HEK293 (cell line): ENCODE measurements around the gene DCAF7.

Experiments
- CTCF ChIA-PET: fragments of 350-600 bp; formaldehyde crosslinking; extraction: SDS; loops from one replicate; lab custom pipeline; 2021; ENCODE audit warnings: antibody characterized with exemption; lab: Yijun Ruan, JAX
- POLR2A ChIA-PET: fragments of 300-600 bp; formaldehyde crosslinking; extraction: SDS; loops from one replicate; lab custom pipeline; 2020; ENCODE audit warnings: antibody characterized with exemption, inconsistent platforms; lab: Yijun Ruan, JAX
- H3K27ac ChIP-seq: fragments of 200-500 bp; sonication (Bioruptor generic); 2 replicates; pipeline ENCODE4 v1.5.1; 2014; ENCODE audit warnings: low read depth, low read length, control low read depth, inconsistent platforms; ENCODE audit errors: extremely low read depth
- H3K36me3 ChIP-seq, 2 experiments: fragments of 200-500 bp in 1 of 2; sonication (Bioruptor generic) in 1 of 2; 1 replicate in 1 of 2; 2 replicates in 1 of 2; pipeline ENCODE4 v1.5.1; 2014 to 2017; ENCODE audit warnings: inconsistent platforms in 2 of 2, low read length in 2 of 2; ENCODE audit not compliant: control insufficient read depth in 2 of 2, insufficient read depth in 1 of 2
- H3K4me1 ChIP-seq: fragments of 200-500 bp; sonication (Bioruptor generic); 2 replicates; pipeline ENCODE4 v1.5.1; 2014; ENCODE audit warnings: mild to moderate bottlenecking, low read length, inconsistent platforms; ENCODE audit not compliant: control insufficient read depth, insufficient read depth
- H3K4me3 ChIP-seq: 2 replicates; pipeline ENCODE4 v1.5.1; 2011; ENCODE audit warnings: low read depth, mild to moderate bottlenecking, control low read depth, low read length, moderate library complexity
- H3K9me3 ChIP-seq: fragments of 200-500 bp; sonication (Bioruptor generic); 2 replicates; pipeline ENCODE4 v1.5.1; 2014; ENCODE audit warnings: low read depth, low read length, inconsistent platforms; ENCODE audit not compliant: control insufficient read depth, insufficient read depth
- GLIS1 ChIP-seq: fragments of 450-650 bp; formaldehyde crosslinking; IDR thresholded peaks from 2 replicates; pipeline ENCODE4 v1.5.1; 2016; ENCODE audit warnings: missing biosample characterization, missing genetic modification characterization
- IKZF3 ChIP-seq: fragments of 450-650 bp; IDR thresholded peaks from 2 replicates; pipeline ENCODE4 v1.5.0; 2018; ENCODE audit warnings: missing biosample characterization, mild to moderate bottlenecking, missing genetic modification characterization, moderate library complexity
- PRDM6 ChIP-seq: fragments of 450-650 bp; formaldehyde crosslinking; IDR thresholded peaks from 2 replicates; pipeline ENCODE4 v1.5.1; 2017; ENCODE audit warnings: missing biosample characterization, missing genetic modification characterization
- ZBTB17 ChIP-seq: fragments of 450-650 bp; formaldehyde crosslinking; IDR thresholded peaks from 2 replicates; pipeline ENCODE4 v1.5.1; 2016; ENCODE audit warnings: missing biosample characterization, missing genetic modification characterization
- ZBTB20 ChIP-seq: fragments of 450-650 bp; formaldehyde crosslinking; IDR thresholded peaks from 2 replicates; pipeline ENCODE4 v1.5.1; 2016; ENCODE audit warnings: missing biosample characterization, missing genetic modification characterization
- ZBTB8A ChIP-seq: fragments of 450-650 bp; formaldehyde crosslinking; IDR thresholded peaks from 2 replicates; pipeline ENCODE4 v1.5.1; 2016; ENCODE audit warnings: missing biosample characterization, missing genetic modification characterization
- ZEB2 ChIP-seq: fragments of 450-650 bp; formaldehyde crosslinking; IDR thresholded peaks from 2 replicates; pipeline ENCODE4 v1.5.1; 2016; ENCODE audit warnings: missing biosample characterization, missing genetic modification characterization
- ZFP69B ChIP-seq: fragments of 450-650 bp; formaldehyde crosslinking; IDR thresholded peaks from 2 replicates; pipeline ENCODE4 v1.5.1; 2016; ENCODE audit warnings: missing biosample characterization, missing genetic modification characterization
- ZIC2 ChIP-seq: fragments of 450-650 bp; formaldehyde crosslinking; IDR thresholded peaks from 2 replicates; pipeline ENCODE4 v1.5.1; 2016; ENCODE audit warnings: missing biosample characterization, missing genetic modification characterization
- ZNF174 ChIP-seq: fragments of 450-650 bp; formaldehyde crosslinking; IDR thresholded peaks from 2 replicates; pipeline ENCODE4 v1.5.0; 2017; ENCODE audit warnings: missing biosample characterization, mild to moderate bottlenecking, missing genetic modification characterization
- ZNF274 ChIP-seq, 2 experiments: fragments of 200-500 bp in 1 of 2; fragments of 450-650 bp in 1 of 2; sonication (Bioruptor generic) in 1 of 2; formaldehyde crosslinking in 1 of 2; IDR thresholded peaks; 2 replicates each; pipeline versions ENCODE4 v1.5.1 to v1.6.1; 2014 to 2016; ENCODE audit warnings: borderline replicate concordance in 1 of 2, inconsistent platforms in 1 of 2, low read length in 1 of 2, missing biosample characterization in 1 of 2, missing genetic modification characterization in 1 of 2
- ZNF350 ChIP-seq: fragments of 450-650 bp; formaldehyde crosslinking; IDR thresholded peaks from 2 replicates; pipeline ENCODE4 v1.5.0; 2017; ENCODE audit warnings: missing biosample characterization, mild to moderate bottlenecking, missing genetic modification characterization
- ZNF423 ChIP-seq: fragments of 450-650 bp; formaldehyde crosslinking; IDR thresholded peaks from 2 replicates; pipeline ENCODE4 v1.5.1; 2016; ENCODE audit warnings: missing biosample characterization, missing genetic modification characterization
- ZNF514 ChIP-seq: fragments of 450-650 bp; formaldehyde crosslinking; IDR thresholded peaks from 2 replicates; pipeline ENCODE4 v1.5.1; 2016; ENCODE audit warnings: missing biosample characterization, missing genetic modification characterization
- ZNF549 ChIP-seq: fragments of 450-650 bp; IDR thresholded peaks from 2 replicates; pipeline ENCODE4 v1.5.1; 2018; ENCODE audit warnings: missing biosample characterization, missing genetic modification characterization, mild to moderate bottlenecking, inconsistent platforms, moderate library complexity
- ZNF660 ChIP-seq: fragments of 450-650 bp; IDR thresholded peaks from 2 replicates; pipeline ENCODE4 v1.5.1; 2018; ENCODE audit warnings: missing biosample characterization, mild to moderate bottlenecking, missing genetic modification characterization
- ZNF76 ChIP-seq: fragments of 450-650 bp; formaldehyde crosslinking; IDR thresholded peaks from 2 replicates; pipeline ENCODE4; 2016; ENCODE audit warnings: low read depth, missing biosample characterization, missing genetic modification characterization, borderline replicate concordance
- ZNF785 ChIP-seq: fragments of 450-650 bp; formaldehyde crosslinking; IDR thresholded peaks from 2 replicates; pipeline ENCODE4 v1.5.1; 2016; ENCODE audit warnings: missing biosample characterization, missing genetic modification characterization
- ZNF792 ChIP-seq: fragments of 450-650 bp; formaldehyde crosslinking; IDR thresholded peaks from 2 replicates; pipeline ENCODE4 v1.5.1; 2016; ENCODE audit warnings: missing biosample characterization, missing genetic modification characterization
- ZSCAN16 ChIP-seq: fragments of 450-650 bp; formaldehyde crosslinking; IDR thresholded peaks from 2 replicates; pipeline ENCODE4 v1.5.1; 2016; ENCODE audit warnings: missing biosample characterization, missing genetic modification characterization
- TF ChIP-seq, protein P1 (sequence below): fragments of 450-650 bp; formaldehyde crosslinking; IDR thresholded peaks from 2 replicates; pipeline ENCODE4 v1.5.1; 2016; ENCODE audit warnings: missing biosample characterization, missing genetic modification characterization
- TF ChIP-seq, protein P2 (sequence below): fragments of 450-650 bp; formaldehyde crosslinking; IDR thresholded peaks from 2 replicates; pipeline ENCODE4 v1.5.1; 2017; ENCODE audit warnings: missing biosample characterization, missing genetic modification characterization
- TF ChIP-seq, protein P3 (sequence below): fragments of 450-650 bp; formaldehyde crosslinking; IDR thresholded peaks from 2 replicates; pipeline ENCODE4 v1.5.1; 2016; ENCODE audit warnings: missing biosample characterization, missing genetic modification characterization
- TF ChIP-seq, protein P4 (sequence below): fragments of 450-650 bp; formaldehyde crosslinking; IDR thresholded peaks from 2 replicates; pipeline ENCODE4 v1.5.1; 2016; ENCODE audit warnings: missing biosample characterization, missing genetic modification characterization
- TF ChIP-seq, protein P5 (sequence below): fragments of 450-650 bp; formaldehyde crosslinking; IDR thresholded peaks from 2 replicates; pipeline ENCODE4 v1.5.1; 2016; ENCODE audit warnings: missing biosample characterization, missing genetic modification characterization

Gene DCAF7

GRCh38 chr17:63622574-63623390 lies 72.5 kb downstream of the DCAF7 start (continued):
- TF ChIP-seq ZEB2 (tag by site-specific recombination) (peak; percentile 68; the same call in 1 of the 2 replicates), ZNF785 (tag by site-specific recombination) (no peak), ZBTB20 (tag by site-specific recombination) (peak; percentile 85; the same call in 1 of the 2 replicates), ZNF274 (IDR thresholded peaks at IDR 0.05; ENCODE audit: low read length) (no peak), ZNF274 (tag by site-specific recombination; IDR thresholded peaks at IDR 0.05; ENCODE audit: borderline replicate concordance) (no peak), ZIC2 (tag by site-specific recombination) (peak; percentile 69), ZNF76 (no peak), GLIS1 (tag by site-specific recombination) (peak; percentile 65), ZNF660 (tag by site-specific recombination) (peak; percentile 29; the same call in 1 of the 2 replicates), ZNF549 (tag by site-specific recombination) (no peak), ZNF350 (no peak), ZBTB17 (tag by site-specific recombination) (peak; percentile 88), ZFP69B (tag by site-specific recombination) (peak; percentile 57; the same call in 1 of the 2 replicates), ZNF514 (tag by site-specific recombination) (no peak), ZBTB8A (peak; percentile 93)
- TF ChIP-seq, protein P1, sequence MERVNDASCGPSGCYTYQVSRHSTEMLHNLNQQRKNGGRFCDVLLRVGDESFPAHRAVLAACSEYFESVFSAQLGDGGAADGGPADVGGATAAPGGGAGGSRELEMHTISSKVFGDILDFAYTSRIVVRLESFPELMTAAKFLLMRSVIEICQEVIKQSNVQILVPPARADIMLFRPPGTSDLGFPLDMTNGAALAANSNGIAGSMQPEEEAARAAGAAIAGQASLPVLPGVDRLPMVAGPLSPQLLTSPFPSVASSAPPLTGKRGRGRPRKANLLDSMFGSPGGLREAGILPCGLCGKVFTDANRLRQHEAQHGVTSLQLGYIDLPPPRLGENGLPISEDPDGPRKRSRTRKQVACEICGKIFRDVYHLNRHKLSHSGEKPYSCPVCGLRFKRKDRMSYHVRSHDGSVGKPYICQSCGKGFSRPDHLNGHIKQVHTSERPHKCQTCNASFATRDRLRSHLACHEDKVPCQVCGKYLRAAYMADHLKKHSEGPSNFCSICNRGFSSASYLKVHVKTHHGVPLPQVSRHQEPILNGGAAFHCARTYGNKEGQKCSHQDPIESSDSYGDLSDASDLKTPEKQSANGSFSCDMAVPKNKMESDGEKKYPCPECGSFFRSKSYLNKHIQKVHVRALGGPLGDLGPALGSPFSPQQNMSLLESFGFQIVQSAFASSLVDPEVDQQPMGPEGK (tag by site-specific recombination) = peak; percentile 88
- TF ChIP-seq, protein P2, sequence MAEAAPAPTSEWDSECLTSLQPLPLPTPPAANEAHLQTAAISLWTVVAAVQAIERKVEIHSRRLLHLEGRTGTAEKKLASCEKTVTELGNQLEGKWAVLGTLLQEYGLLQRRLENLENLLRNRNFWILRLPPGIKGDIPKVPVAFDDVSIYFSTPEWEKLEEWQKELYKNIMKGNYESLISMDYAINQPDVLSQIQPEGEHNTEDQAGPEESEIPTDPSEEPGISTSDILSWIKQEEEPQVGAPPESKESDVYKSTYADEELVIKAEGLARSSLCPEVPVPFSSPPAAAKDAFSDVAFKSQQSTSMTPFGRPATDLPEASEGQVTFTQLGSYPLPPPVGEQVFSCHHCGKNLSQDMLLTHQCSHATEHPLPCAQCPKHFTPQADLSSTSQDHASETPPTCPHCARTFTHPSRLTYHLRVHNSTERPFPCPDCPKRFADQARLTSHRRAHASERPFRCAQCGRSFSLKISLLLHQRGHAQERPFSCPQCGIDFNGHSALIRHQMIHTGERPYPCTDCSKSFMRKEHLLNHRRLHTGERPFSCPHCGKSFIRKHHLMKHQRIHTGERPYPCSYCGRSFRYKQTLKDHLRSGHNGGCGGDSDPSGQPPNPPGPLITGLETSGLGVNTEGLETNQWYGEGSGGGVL (tag by site-specific recombination) = no peak
- TF ChIP-seq, all 188 proteins: peak for 26

- ChIA-PET POLR2A (interaction anchor here (0.7 to 2.3 kb wide), 3 partner anchors 10 to 22 kb away, joined by 3 to 16 read pairs (median 3); no protein-coding TSS in a partner anchor), CTCF (interaction anchor here (1.6 to 4.2 kb wide), 2 partner anchors 12 to 146 kb away, joined by 5 to 32 read pairs; no protein-coding TSS in a partner anchor)
- Histone ChIP-seq H3K27ac (no peak overlapping the region), H3K36me3 (no peaks in the 10 kb centered on the region; a peak in 1 of 3 replicates), H3K9me3 (no peaks in the 10 kb centered on the region), H3K4me1 (peaks cover 14% of the 10 kb centered on the region), H3K4me3 (peak overlapping the region; percentile 93)
- TF ChIP-seq, protein P3, sequence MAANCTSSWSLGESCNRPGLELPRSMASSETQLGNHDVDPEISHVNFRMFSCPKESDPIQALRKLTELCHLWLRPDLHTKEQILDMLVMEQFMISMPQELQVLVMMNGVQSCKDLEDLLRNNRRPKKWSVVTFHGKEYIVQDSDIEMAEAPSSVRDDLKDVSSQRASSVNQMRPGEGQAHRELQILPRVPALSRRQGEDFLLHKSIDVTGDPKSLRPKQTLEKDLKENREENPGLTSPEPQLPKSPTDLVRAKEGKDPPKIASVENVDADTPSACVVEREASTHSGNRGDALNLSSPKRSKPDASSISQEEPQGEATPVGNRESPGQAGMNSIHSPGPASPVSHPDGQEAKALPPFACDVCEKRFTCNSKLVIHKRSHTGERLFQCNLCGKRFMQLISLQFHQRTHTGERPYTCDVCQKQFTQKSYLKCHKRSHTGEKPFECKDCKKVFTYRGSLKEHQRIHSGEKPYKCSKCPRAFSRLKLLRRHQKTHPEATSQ (tag by site-specific recombination) = no peak
- TF ChIP-seq ZNF423 (no peak), PRDM6 (tag by site-specific recombination) (no peak), IKZF3 (tag by site-specific recombination) (no peak), ZSCAN16 (no peak), ZNF792 (tag by site-specific recombination) (no peak), ZNF174 (tag by site-specific recombination) (no peak)
- TF ChIP-seq, protein P4, sequence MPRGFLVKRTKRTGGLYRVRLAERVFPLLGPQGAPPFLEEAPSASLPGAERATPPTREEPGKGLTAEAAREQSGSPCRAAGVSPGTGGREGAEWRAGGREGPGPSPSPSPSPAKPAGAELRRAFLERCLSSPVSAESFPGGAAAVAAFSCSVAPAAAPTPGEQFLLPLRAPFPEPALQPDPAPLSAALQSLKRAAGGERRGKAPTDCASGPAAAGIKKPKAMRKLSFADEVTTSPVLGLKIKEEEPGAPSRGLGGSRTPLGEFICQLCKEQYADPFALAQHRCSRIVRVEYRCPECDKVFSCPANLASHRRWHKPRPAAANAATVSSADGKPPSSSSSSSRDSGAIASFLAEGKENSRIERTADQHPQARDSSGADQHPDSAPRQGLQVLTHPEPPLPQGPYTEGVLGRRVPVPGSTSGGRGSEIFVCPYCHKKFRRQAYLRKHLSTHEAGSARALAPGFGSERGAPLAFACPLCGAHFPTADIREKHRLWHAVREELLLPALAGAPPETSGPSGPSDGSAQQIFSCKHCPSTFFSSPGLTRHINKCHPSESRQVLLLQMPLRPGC (tag by site-specific recombination) = no peak
- TF ChIP-seq, protein P5, sequence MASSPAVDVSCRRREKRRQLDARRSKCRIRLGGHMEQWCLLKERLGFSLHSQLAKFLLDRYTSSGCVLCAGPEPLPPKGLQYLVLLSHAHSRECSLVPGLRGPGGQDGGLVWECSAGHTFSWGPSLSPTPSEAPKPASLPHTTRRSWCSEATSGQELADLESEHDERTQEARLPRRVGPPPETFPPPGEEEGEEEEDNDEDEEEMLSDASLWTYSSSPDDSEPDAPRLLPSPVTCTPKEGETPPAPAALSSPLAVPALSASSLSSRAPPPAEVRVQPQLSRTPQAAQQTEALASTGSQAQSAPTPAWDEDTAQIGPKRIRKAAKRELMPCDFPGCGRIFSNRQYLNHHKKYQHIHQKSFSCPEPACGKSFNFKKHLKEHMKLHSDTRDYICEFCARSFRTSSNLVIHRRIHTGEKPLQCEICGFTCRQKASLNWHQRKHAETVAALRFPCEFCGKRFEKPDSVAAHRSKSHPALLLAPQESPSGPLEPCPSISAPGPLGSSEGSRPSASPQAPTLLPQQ (tag by site-specific recombination) = no peak
Measured at GRCh38 chr17:63623786-63624530, 73.7 kb downstream of the DCAF7 start.
